Left lobe of liver (tissue), 2 donors: ENCODE data around the gene UGT1A7. TPM values are rescaled to one million over a fixed set of nuclear protein-coding genes. Genes with fewer than 3 reads are reported as not detected.
"Not testable (repeated sequence)": the region's sequence is repeated elsewhere in the genome, so short reads cannot be mapped to it uniquely, and the experiment has no call there.

Experiments
- ATAC-seq: fragments of 200-7000 bp; cut with Tn5 transposase; one replicate; pipeline ENCODE4 v1.9.1; 2020; ENCODE audit warnings: mild to moderate bottlenecking, moderate library complexity
- DNase-seq: peaks from one replicate; pipeline ENCODE4 v3.0.0-alpha.2; 2020; ENCODE audit warnings: low spot score
- total RNA-seq: library from RNA; stranded (reverse); gene quantifications from one replicate; pipeline ENCODE4 v1.2.1, GENCODE V29; 2021
- donor health status: DM: no; HTN: no; CAD: no; lungs with moderate emphysema.
- donor health status: DM: no; HTN: yes; CAD: no.

The UGT1A7 gene
- total RNA-seq, 1 donor from 2014 or later: 4.1 TPM

- ATAC-seq (peak; percentile 95), DNase-seq (peak; percentile 86)
These were observed 29.8 kb downstream of the UGT1A7 start for GRCh38 chr2:233711312-233712008.

GRCh38 chr2:233712611-233713261 is 31.0 kb downstream of the UGT1A7 start, which contains the start of gene UGT1A5:
Gene UGT1A5 (plus strand): TSS chr2:233712907. CDS start chr2:233712992, 85 bp downstream.
- DNase-seq (no peak), ATAC-seq (no peak)

- no peak for ATAC-seq
- DNase-seq: no peak
These were observed 31.5 kb downstream of the UGT1A7 start for GRCh38 chr2:233713262-233713615.

GRCh38 chr2:233714121-233714520 is 32.4 kb downstream of the UGT1A7 start:
- DNase-seq: no peak
- ATAC-seq: no peak

GRCh38 chr2:233718552-233718951 is 36.9 kb downstream of the UGT1A7 start, which contains the start of gene UGT1A4:
Gene UGT1A4 (plus strand): TSS chr2:233718736. CDS start chr2:233718821, 85 bp downstream.
- DNase-seq: peak; percentile 88
- peak; percentile 85 for ATAC-seq

GRCh38 chr2:233728723-233729301 is 47.1 kb downstream of the UGT1A7 start, which contains the start of gene UGT1A3:
Gene UGT1A3 (plus strand): TSS chr2:233729042. CDS start chr2:233729127, 85 bp downstream.
- DNase-seq (peak; percentile 67), ATAC-seq (peak; percentile 82)

- ATAC-seq: peak; percentile 72
- not testable (repeated sequence) for DNase-seq
These were observed 55.4 kb downstream of the UGT1A7 start for GRCh38 chr2:233736868-233737653.

GRCh38 chr2:233740870-233741269 is 59.2 kb downstream of the UGT1A7 start:
- no peak for DNase-seq
- no peak for ATAC-seq

- no peak for DNase-seq
- ATAC-seq: peak; percentile 3
These were observed 62.0 kb downstream of the UGT1A7 start for GRCh38 chr2:233743464-233744259.

GRCh38 chr2:233745073-233745755 is 63.5 kb downstream of the UGT1A7 start:
- DNase-seq (peak; percentile 75), ATAC-seq (peak; percentile 54)

- DNase-seq: not testable (repeated sequence)
These were observed 64.1 kb downstream of the UGT1A7 start for GRCh38 chr2:233745838-233746237.

GRCh38 chr2:233746475-233747282 is 65.0 kb downstream of the UGT1A7 start:
- DNase-seq (no peak), ATAC-seq (peak; percentile 33)

More at GRCh38 chr2:233745838-233746237, 64.1 kb downstream of the UGT1A7 start:
- not testable (repeated sequence) for ATAC-seq

- ATAC-seq: no peak
- no peak for DNase-seq
These were observed 65.5 kb downstream of the UGT1A7 start for GRCh38 chr2:233747283-233747544.

- not testable (repeated sequence) for ATAC-seq, DNase-seq
These were observed 69.0 kb downstream of the UGT1A7 start for GRCh38 chr2:233750689-233751088.

GRCh38 chr2:233751212-233752009 is 69.7 kb downstream of the UGT1A7 start:
- ATAC-seq, DNase-seq: not testable (repeated sequence)

- ATAC-seq (peak; percentile 10), DNase-seq (no peak)
These were observed 73.3 kb downstream of the UGT1A7 start for GRCh38 chr2:233754872-233755611.

- DNase-seq (peak; percentile 72), ATAC-seq (peak; percentile 54)
These were observed 74.9 kb downstream of the UGT1A7 start for GRCh38 chr2:233756429-233757081.
